ENCODE data around the gene SLC5A3.

Gene SLC5A3

DNA sequence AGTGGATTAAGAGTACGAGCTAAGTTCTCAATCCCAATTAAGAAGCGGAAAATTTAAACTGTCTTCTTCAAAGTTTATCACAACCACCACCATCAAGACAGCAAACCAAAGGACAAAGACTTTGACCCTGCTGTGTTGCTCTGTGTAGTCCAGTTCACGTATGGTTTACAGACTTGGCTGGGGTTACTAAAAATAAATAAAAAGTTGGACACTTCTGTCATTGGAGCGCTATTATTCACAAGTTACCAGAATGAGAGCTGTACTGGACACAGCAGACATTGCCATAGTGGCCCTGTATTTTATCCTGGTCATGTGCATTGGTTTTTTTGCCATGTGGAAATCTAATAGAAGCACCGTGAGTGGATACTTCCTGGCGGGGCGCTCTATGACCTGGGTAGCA lies 21.6 kb downstream of the SLC5A3 start:
- in situ Hi-C loops (cut with HindIII; ENCODE audit: low sequenced_read_pairs): no loop called here
- TF ChIP-seq, protein P1, sequence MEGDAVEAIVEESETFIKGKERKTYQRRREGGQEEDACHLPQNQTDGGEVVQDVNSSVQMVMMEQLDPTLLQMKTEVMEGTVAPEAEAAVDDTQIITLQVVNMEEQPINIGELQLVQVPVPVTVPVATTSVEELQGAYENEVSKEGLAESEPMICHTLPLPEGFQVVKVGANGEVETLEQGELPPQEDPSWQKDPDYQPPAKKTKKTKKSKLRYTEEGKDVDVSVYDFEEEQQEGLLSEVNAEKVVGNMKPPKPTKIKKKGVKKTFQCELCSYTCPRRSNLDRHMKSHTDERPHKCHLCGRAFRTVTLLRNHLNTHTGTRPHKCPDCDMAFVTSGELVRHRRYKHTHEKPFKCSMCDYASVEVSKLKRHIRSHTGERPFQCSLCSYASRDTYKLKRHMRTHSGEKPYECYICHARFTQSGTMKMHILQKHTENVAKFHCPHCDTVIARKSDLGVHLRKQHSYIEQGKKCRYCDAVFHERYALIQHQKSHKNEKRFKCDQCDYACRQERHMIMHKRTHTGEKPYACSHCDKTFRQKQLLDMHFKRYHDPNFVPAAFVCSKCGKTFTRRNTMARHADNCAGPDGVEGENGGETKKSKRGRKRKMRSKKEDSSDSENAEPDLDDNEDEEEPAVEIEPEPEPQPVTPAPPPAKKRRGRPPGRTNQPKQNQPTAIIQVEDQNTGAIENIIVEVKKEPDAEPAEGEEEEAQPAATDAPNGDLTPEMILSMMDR (IDR thresholded peaks at IDR 0.05; ENCODE audit: low read depth, low read length): no peak

DNA sequence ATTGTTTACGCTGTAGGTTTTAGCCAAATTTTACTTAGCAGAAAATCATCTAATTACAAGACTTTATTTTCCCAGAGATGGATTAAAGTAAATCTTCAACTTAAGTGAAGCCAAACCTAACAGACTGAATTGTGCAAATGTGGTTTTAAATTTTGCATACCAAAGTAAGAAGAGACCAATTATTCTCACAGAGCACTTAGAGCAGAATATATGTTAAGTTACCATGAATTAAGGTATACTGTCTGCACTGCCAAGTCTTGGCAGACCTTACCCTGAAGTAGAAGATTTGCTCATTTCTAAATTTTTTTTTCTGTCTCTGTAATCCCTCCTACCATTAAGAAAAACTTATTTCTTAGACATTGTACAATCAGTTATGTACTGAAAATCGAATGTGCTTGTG lies 24.1 kb downstream of the SLC5A3 start:
- TF ChIP-seq, protein P1 (IDR thresholded peaks at IDR 0.05; ENCODE audit: low read depth, low read length): no peak
- in situ Hi-C loops (cut with HindIII; ENCODE audit: low sequenced_read_pairs): no loop called here
- no peak overlapping the region for H3K4me3 ChIP-seq (ENCODE audit: low read depth, low read length)
- DNase-seq (ENCODE audit: low read depth, low spot score): no peak

More for the DNA sequence above, 21.6 kb downstream of the SLC5A3 start:
- DNase-seq (ENCODE audit: low read depth, low spot score): no peak
- H3K4me3 ChIP-seq (ENCODE audit: low read depth, low read length): no peak overlapping the region

DNA sequence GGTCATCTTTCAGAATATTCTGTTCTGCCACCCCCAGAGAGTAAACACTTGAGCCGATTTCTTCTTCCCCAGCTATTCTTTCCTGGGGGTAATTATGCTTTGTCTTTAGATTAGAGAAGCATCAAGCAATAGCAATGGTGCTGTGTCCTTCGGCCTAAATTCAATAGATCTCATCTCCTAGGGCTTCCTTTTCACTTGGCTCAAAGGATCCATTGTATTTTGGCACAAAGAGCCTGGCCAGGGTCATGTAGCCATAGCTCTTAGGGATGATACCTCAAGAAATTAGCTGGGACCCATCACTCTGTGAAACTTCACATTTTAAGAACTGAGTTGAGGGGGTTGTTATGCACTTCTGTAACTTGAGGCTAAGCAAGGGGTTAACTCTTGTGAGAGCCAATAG lies 27.0 kb downstream of the SLC5A3 start:
- TF ChIP-seq, protein P1 (IDR thresholded peaks at IDR 0.05; ENCODE audit: low read depth, low read length): no peak
- in situ Hi-C loops (cut with HindIII; ENCODE audit: low sequenced_read_pairs): no loop called here
- no peak for DNase-seq (ENCODE audit: low read depth, low spot score)
- H3K4me3 ChIP-seq (ENCODE audit: low read depth, low read length): no peak overlapping the region

DNA sequence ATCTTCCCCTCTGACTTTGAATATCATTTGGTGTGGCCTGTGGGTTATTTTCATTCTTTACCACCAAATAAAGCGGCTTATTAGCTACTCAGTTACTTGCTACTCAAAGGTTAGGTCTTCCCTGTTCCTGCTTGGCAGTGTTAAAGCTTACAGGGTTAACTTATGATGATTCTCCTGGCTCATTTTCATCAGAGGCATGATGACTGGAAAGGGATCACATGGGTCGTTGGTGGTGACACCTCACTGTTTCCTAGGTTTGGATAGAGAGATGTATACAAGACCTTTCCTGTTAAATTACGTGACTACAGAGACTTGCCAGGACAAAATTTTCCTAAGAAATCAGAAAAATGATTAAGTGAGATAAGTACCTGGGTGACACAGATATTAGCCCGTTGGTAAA lies 27.4 kb downstream of the SLC5A3 start:
- DNase-seq (ENCODE audit: low read depth, low spot score): no peak
- in situ Hi-C loops (cut with HindIII; ENCODE audit: low sequenced_read_pairs): no loop called here
- TF ChIP-seq, protein P1 (IDR thresholded peaks at IDR 0.05; ENCODE audit: low read depth, low read length): no peak
- no peak overlapping the region for H3K4me3 ChIP-seq (ENCODE audit: low read depth, low read length)

DNA sequence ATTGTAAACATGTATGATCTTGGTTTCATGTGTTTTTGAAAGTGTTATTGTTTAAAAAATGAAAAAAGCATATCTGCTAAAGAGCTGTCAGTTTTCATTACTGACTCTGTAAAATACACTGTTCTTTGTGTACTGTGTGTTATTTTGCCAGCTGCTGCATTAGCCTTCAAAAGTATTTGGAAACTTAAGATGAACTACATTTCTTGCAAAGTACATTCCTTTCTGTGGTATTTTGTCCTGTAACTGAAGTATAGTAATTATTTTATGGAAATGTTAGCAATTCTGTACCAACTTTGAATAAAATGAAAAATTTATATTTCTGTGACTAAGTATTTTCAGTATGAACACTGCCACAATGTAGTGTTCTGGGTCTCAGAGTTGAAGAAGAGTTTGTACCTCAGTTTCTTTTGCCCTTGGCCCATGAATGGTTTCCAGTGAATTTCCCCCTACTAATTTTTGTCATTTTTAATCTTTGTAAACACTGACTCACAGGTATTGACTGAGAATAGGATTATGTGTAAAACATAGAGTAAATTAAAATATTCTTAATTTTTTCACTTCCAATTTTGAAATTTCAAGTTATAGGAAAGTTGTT lies 32.7 kb downstream of the SLC5A3 start:
- DNase-seq (ENCODE audit: low read depth, low spot score): no peak
- TF ChIP-seq, protein P1 (IDR thresholded peaks at IDR 0.05; ENCODE audit: low read depth, low read length): no peak
- in situ Hi-C loops (cut with HindIII; ENCODE audit: low sequenced_read_pairs): no loop called here
- no peak overlapping the region for H3K4me3 ChIP-seq (ENCODE audit: low read depth, low read length)

DNA sequence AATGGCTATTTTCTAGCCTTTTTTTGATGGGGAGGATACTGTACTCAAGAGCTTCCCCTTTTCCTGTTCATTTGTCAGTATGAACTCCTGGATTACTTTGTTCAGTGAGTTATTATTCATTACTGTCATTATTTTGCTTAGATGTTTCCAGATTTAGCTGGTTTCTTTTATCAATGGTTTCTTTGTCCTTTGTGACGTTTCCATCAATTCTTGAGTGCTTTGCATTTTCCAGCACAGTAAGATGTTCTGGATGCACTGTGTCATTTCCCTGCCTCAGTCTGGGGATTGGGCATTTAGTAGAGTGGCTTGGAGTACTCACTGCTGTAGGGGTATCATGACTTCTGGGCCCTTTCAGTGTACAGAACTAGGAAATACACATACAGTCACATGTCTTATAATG lies 34.2 kb downstream of the SLC5A3 start:
- DNase-seq (ENCODE audit: low read depth, low spot score): no peak
- TF ChIP-seq, protein P1 (IDR thresholded peaks at IDR 0.05; ENCODE audit: low read depth, low read length): no peak
- in situ Hi-C loops (cut with HindIII; ENCODE audit: low sequenced_read_pairs): no loop called here
- no peak overlapping the region for H3K4me3 ChIP-seq (ENCODE audit: low read depth, low read length)

DNA sequence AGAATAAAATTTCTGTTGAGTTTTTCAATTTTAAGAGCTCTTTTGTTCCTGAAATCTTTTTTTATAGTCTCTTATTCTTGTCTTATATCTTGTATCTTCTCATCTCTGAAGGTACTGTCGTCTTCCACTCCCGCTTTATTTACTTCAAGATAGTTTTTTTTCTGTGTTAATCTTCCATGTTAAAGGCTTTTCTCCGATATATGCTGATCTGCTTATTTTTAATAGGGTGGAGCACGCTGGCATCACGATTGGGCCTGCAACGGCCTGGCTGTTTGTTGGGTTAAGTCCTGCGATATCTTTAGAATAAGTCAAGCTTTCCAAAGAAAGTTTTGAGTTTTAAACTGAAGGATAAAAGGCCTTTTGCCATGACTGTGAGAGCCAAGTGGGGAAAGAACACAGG lies 35.7 kb downstream of the SLC5A3 start:
- no peak for DNase-seq (ENCODE audit: low read depth, low spot score)
- TF ChIP-seq, protein P1 (IDR thresholded peaks at IDR 0.05; ENCODE audit: low read depth, low read length): no peak
- in situ Hi-C loops (cut with HindIII; ENCODE audit: low sequenced_read_pairs): no loop called here
- H3K4me3 ChIP-seq (ENCODE audit: low read depth, low read length): no peak overlapping the region

Data from astrocyte of the spinal cord (primary cell).